GM12878 (cell line): ENCODE results near the gene RNPEP.

ENCODE experiments used
- ATF3 ChIP-seq: IDR thresholded peaks from 2 replicates; pipeline ENCODE4 v1.6.1; 2011; ENCODE audit warnings: low read depth, mild to moderate bottlenecking, low read length, moderate library complexity, borderline replicate concordance; ENCODE audit errors: extremely low read depth
- CEBPB ChIP-seq, 2 experiments: fragments of 150-350 bp in 1 of 2; IDR thresholded peaks; 2 replicates each; pipeline ENCODE4 v1.6.1; 2012 to 2014; ENCODE audit warnings: low read depth in 2 of 2, low read length in 2 of 2, borderline replicate concordance in 1 of 2, inconsistent platforms in 1 of 2
- CTCF ChIP-seq, 3 experiments: IDR thresholded peaks in 2 of 3; conservative IDR thresholded peaks in 1 of 3; 2 replicates each; pipeline ENCODE4 v1.5.1; 2011; ENCODE audit warnings: low read depth in 3 of 3, low read length in 3 of 3, mild to moderate bottlenecking in 3 of 3, control low read depth in 2 of 3, moderate library complexity in 2 of 3, inconsistent platforms in 1 of 3, mixed read lengths in 1 of 3; ENCODE audit not compliant: control insufficient read depth in 2 of 3, insufficient read depth in 1 of 3; ENCODE audit errors: extremely low read depth in 1 of 3
- FOXK2 ChIP-seq: fragments of 450-650 bp; IDR thresholded peaks from 2 replicates; pipeline ENCODE4 v1.6.1; 2017; ENCODE audit warnings: mild to moderate bottlenecking, moderate library complexity
- SIN3A ChIP-seq: IDR thresholded peaks from 2 replicates; pipeline ENCODE4 v1.6.1; 2012; ENCODE audit warnings: low read depth, low read length, improper control_type of control experiment
- TF ChIP-seq, protein P1 (sequence below): fragments of 450-650 bp; IDR thresholded peaks from 2 replicates; pipeline ENCODE4 v1.6.1; 2017; ENCODE audit warnings: mild to moderate bottlenecking

GRCh38 chr1:201933840-201934430 is 48.5 kb upstream of the RNPEP start:
- TF ChIP-seq ATF3 = no peak
- no peak for TF ChIP-seq FOXK2
- no peak for TF ChIP-seq CEBPB (IDR thresholded peaks at IDR 0.05; ENCODE audit: borderline replicate concordance in 1 of 2, low read depth in 2 of 2, low read length in 2 of 2)
- no peak for TF ChIP-seq SIN3A
- TF ChIP-seq, protein P1, sequence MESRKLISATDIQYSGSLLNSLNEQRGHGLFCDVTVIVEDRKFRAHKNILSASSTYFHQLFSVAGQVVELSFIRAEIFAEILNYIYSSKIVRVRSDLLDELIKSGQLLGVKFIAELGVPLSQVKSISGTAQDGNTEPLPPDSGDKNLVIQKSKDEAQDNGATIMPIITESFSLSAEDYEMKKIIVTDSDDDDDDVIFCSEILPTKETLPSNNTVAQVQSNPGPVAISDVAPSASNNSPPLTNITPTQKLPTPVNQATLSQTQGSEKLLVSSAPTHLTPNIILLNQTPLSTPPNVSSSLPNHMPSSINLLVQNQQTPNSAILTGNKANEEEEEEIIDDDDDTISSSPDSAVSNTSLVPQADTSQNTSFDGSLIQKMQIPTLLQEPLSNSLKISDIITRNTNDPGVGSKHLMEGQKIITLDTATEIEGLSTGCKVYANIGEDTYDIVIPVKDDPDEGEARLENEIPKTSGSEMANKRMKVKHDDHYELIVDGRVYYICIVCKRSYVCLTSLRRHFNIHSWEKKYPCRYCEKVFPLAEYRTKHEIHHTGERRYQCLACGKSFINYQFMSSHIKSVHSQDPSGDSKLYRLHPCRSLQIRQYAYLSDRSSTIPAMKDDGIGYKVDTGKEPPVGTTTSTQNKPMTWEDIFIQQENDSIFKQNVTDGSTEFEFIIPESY = no peak
- TF ChIP-seq CTCF (IDR thresholded peaks at IDR 0.05 in 2 of 3, conservative IDR thresholded peaks at IDR 0.05 in 1 of 3; ENCODE audit: control insufficient read depth in 2 of 3, extremely low read depth in 1 of 3, insufficient read depth in 1 of 3, low read depth in 3 of 3, low read length in 3 of 3) = no peak
